ENCODE measurements around the gene DNAL4.

Gene DNAL4

GRCh38 chr22:38834215-38834953 is 40.4 kb upstream of the DNAL4 start:
- no peak overlapping the region for H3K27ac ChIP-seq (ENCODE audit: low read length)
- H3K36me3 ChIP-seq (ENCODE audit: control insufficient read depth in 2 of 2, insufficient read depth in 2 of 2, low read length in 2 of 2) = peaks cover 0 to 2% of the 10 kb centered on the region in 2 donors
- H3K4me1 ChIP-seq (ENCODE audit: control insufficient read depth, insufficient read depth, low read length) = no peaks in the 10 kb centered on the region
- no peaks in the 10 kb centered on the region for H3K27me3 ChIP-seq (ENCODE audit: control insufficient read depth in 1 of 2, insufficient read depth in 2 of 2, low read length in 2 of 2)
- H3K4me3 ChIP-seq (ENCODE audit: low read length in 2 of 2) = no peak overlapping the region
- no peaks in the 10 kb centered on the region for H3K9me3 ChIP-seq (ENCODE audit: control insufficient read depth in 2 of 2, low read length in 2 of 2)
- H3K9ac ChIP-seq (ENCODE audit: low read length in 2 of 2) = no peak overlapping the region

- no peak overlapping the region for H3K27ac ChIP-seq (ENCODE audit: low read length)
- no peaks in the 10 kb centered on the region for H3K4me1 ChIP-seq (ENCODE audit: control insufficient read depth, insufficient read depth, low read length)
- no peak overlapping the region for H3K9ac ChIP-seq (ENCODE audit: low read length in 2 of 2)
- H3K36me3 ChIP-seq (ENCODE audit: control insufficient read depth in 2 of 2, insufficient read depth in 2 of 2, low read length in 2 of 2) = no peaks in the 10 kb centered on the region
- no peaks in the 10 kb centered on the region for H3K9me3 ChIP-seq (ENCODE audit: control insufficient read depth in 2 of 2, low read length in 2 of 2)
- H3K27me3 ChIP-seq (ENCODE audit: control insufficient read depth in 1 of 2, insufficient read depth in 2 of 2, low read length in 2 of 2) = no peaks in the 10 kb centered on the region
- H3K4me3 ChIP-seq (ENCODE audit: low read length in 2 of 2) = no peak overlapping the region
Measured at GRCh38 chr22:38833061-38833460, 39.1 kb upstream of the DNAL4 start.

GRCh38 chr22:38832005-38832978 is 38.3 kb upstream of the DNAL4 start:
- H3K27ac ChIP-seq (ENCODE audit: low read length) = no peak overlapping the region
- no peaks in the 10 kb centered on the region for H3K36me3 ChIP-seq (ENCODE audit: control insufficient read depth in 2 of 2, insufficient read depth in 2 of 2, low read length in 2 of 2)
- no peak overlapping the region for H3K4me3 ChIP-seq (ENCODE audit: low read length in 2 of 2)
- H3K4me1 ChIP-seq (ENCODE audit: control insufficient read depth, insufficient read depth, low read length) = no peaks in the 10 kb centered on the region
- no peak overlapping the region for H3K9ac ChIP-seq (ENCODE audit: low read length in 2 of 2)
- H3K9me3 ChIP-seq (ENCODE audit: control insufficient read depth in 2 of 2, low read length in 2 of 2) = no peaks in the 10 kb centered on the region
- no peaks in the 10 kb centered on the region for H3K27me3 ChIP-seq (ENCODE audit: control insufficient read depth in 1 of 2, insufficient read depth in 2 of 2, low read length in 2 of 2)

GRCh38 chr22:38831166-38831945 is 37.4 kb upstream of the DNAL4 start:
- Histone ChIP-seq H3K27ac (ENCODE audit: low read length) (no peak overlapping the region), H3K4me3 (ENCODE audit: low read length in 2 of 2) (no peak overlapping the region), H3K4me1 (ENCODE audit: control insufficient read depth, insufficient read depth, low read length) (no peaks in the 10 kb centered on the region), H3K9me3 (ENCODE audit: control insufficient read depth in 2 of 2, low read length in 2 of 2) (no peaks in the 10 kb centered on the region), H3K36me3 (ENCODE audit: control insufficient read depth in 2 of 2, insufficient read depth in 2 of 2, low read length in 2 of 2) (no peaks in the 10 kb centered on the region), H3K27me3 (ENCODE audit: control insufficient read depth in 1 of 2, insufficient read depth in 2 of 2, low read length in 2 of 2) (no peaks in the 10 kb centered on the region), H3K9ac (ENCODE audit: low read length in 2 of 2) (no peak overlapping the region)

GRCh38 chr22:38830845-38831108 is 36.8 kb upstream of the DNAL4 start:
- no peak overlapping the region for H3K4me3 ChIP-seq (ENCODE audit: low read length in 2 of 2)
- no peak overlapping the region for H3K27ac ChIP-seq (ENCODE audit: low read length)
- no peaks in the 10 kb centered on the region for H3K27me3 ChIP-seq (ENCODE audit: control insufficient read depth in 1 of 2, insufficient read depth in 2 of 2, low read length in 2 of 2)
- no peak overlapping the region for H3K9ac ChIP-seq (ENCODE audit: low read length in 2 of 2)
- H3K9me3 ChIP-seq (ENCODE audit: control insufficient read depth in 2 of 2, low read length in 2 of 2) = no peaks in the 10 kb centered on the region
- H3K4me1 ChIP-seq (ENCODE audit: control insufficient read depth, insufficient read depth, low read length) = no peaks in the 10 kb centered on the region
- no peaks in the 10 kb centered on the region for H3K36me3 ChIP-seq (ENCODE audit: control insufficient read depth in 2 of 2, insufficient read depth in 2 of 2, low read length in 2 of 2)

- H3K36me3 ChIP-seq (ENCODE audit: control insufficient read depth in 2 of 2, insufficient read depth in 2 of 2, low read length in 2 of 2) = no peaks in the 10 kb centered on the region
- H3K27ac ChIP-seq (ENCODE audit: low read length) = no peak overlapping the region
- no peaks in the 10 kb centered on the region for H3K27me3 ChIP-seq (ENCODE audit: control insufficient read depth in 1 of 2, insufficient read depth in 2 of 2, low read length in 2 of 2)
Measured at GRCh38 chr22:38830026-38830844, 36.3 kb upstream of the DNAL4 start.

GRCh38 chr22:38829485-38829884 is 35.5 kb upstream of the DNAL4 start:
- H3K27me3 ChIP-seq (ENCODE audit: control insufficient read depth in 1 of 2, insufficient read depth in 2 of 2, low read length in 2 of 2) = no peaks in the 10 kb centered on the region
- no peaks in the 10 kb centered on the region for H3K9me3 ChIP-seq (ENCODE audit: control insufficient read depth in 2 of 2, low read length in 2 of 2)
- no peak overlapping the region for H3K27ac ChIP-seq (ENCODE audit: low read length)
- no peak overlapping the region for H3K4me3 ChIP-seq (ENCODE audit: low read length in 2 of 2)
- no peaks in the 10 kb centered on the region for H3K36me3 ChIP-seq (ENCODE audit: control insufficient read depth in 2 of 2, insufficient read depth in 2 of 2, low read length in 2 of 2)
- H3K9ac ChIP-seq (ENCODE audit: low read length in 2 of 2) = no peak overlapping the region
- H3K4me1 ChIP-seq (ENCODE audit: control insufficient read depth, insufficient read depth, low read length) = no peaks in the 10 kb centered on the region

More at GRCh38 chr22:38830026-38830844, 36.3 kb upstream of the DNAL4 start:
- H3K4me1 ChIP-seq (ENCODE audit: control insufficient read depth, insufficient read depth, low read length) = no peaks in the 10 kb centered on the region
- H3K9ac ChIP-seq (ENCODE audit: low read length in 2 of 2) = no peak overlapping the region
- H3K4me3 ChIP-seq (ENCODE audit: low read length in 2 of 2) = no peak overlapping the region
- H3K9me3 ChIP-seq (ENCODE audit: control insufficient read depth in 2 of 2, low read length in 2 of 2) = no peaks in the 10 kb centered on the region

GRCh38 chr22:38828616-38829205 is 34.8 kb upstream of the DNAL4 start:
- H3K9ac ChIP-seq (ENCODE audit: low read length in 2 of 2) = no peak overlapping the region
- H3K36me3 ChIP-seq (ENCODE audit: control insufficient read depth in 2 of 2, insufficient read depth in 2 of 2, low read length in 2 of 2) = no peaks in the 10 kb centered on the region
- no peaks in the 10 kb centered on the region for H3K9me3 ChIP-seq (ENCODE audit: control insufficient read depth in 2 of 2, low read length in 2 of 2)
- H3K4me1 ChIP-seq (ENCODE audit: control insufficient read depth, insufficient read depth, low read length) = no peaks in the 10 kb centered on the region
- H3K27ac ChIP-seq (ENCODE audit: low read length) = no peak overlapping the region
- H3K4me3 ChIP-seq (ENCODE audit: low read length in 2 of 2) = no peak overlapping the region
- H3K27me3 ChIP-seq (ENCODE audit: control insufficient read depth in 1 of 2, insufficient read depth in 2 of 2, low read length in 2 of 2) = no peaks in the 10 kb centered on the region

- H3K4me3 ChIP-seq (ENCODE audit: low read length in 2 of 2) = no peak overlapping the region
- H3K27me3 ChIP-seq (ENCODE audit: control insufficient read depth in 1 of 2, insufficient read depth in 2 of 2, low read length in 2 of 2) = no peaks in the 10 kb centered on the region
- H3K36me3 ChIP-seq (ENCODE audit: control insufficient read depth in 2 of 2, insufficient read depth in 2 of 2, low read length in 2 of 2) = no peaks in the 10 kb centered on the region
- H3K27ac ChIP-seq (ENCODE audit: low read length) = no peak overlapping the region
- H3K9me3 ChIP-seq (ENCODE audit: control insufficient read depth in 2 of 2, low read length in 2 of 2) = no peaks in the 10 kb centered on the region
- H3K4me1 ChIP-seq (ENCODE audit: control insufficient read depth, insufficient read depth, low read length) = no peaks in the 10 kb centered on the region
- H3K9ac ChIP-seq (ENCODE audit: low read length in 2 of 2) = no peak overlapping the region
Measured at GRCh38 chr22:38828191-38828590, 34.2 kb upstream of the DNAL4 start.

GRCh38 chr22:38827510-38827909 is 33.6 kb upstream of the DNAL4 start:
- no peaks in the 10 kb centered on the region for H3K36me3 ChIP-seq (ENCODE audit: control insufficient read depth in 2 of 2, insufficient read depth in 2 of 2, low read length in 2 of 2)
- no peaks in the 10 kb centered on the region for H3K4me1 ChIP-seq (ENCODE audit: control insufficient read depth, insufficient read depth, low read length)
- H3K27me3 ChIP-seq (ENCODE audit: control insufficient read depth in 1 of 2, insufficient read depth in 2 of 2, low read length in 2 of 2) = no peaks in the 10 kb centered on the region
- H3K9ac ChIP-seq (ENCODE audit: low read length in 2 of 2) = no peak overlapping the region
- H3K9me3 ChIP-seq (ENCODE audit: control insufficient read depth in 2 of 2, low read length in 2 of 2) = no peaks in the 10 kb centered on the region
- H3K27ac ChIP-seq (ENCODE audit: low read length) = no peak overlapping the region
- H3K4me3 ChIP-seq (ENCODE audit: low read length in 2 of 2) = no peak overlapping the region

Measured in stomach smooth muscle (tissue), 2 donors.